Mammary epithelial cell (primary cell): Measurements from ENCODE around the gene BMAL1.

Experiments
- EZH2 ChIP-seq: IDR thresholded peaks from 2 replicates; pipeline ENCODE4 v1.6.1; 2012; ENCODE audit warnings: low read length, inconsistent platforms, borderline replicate concordance
- TF ChIP-seq, protein P1 (sequence below), 2 donors: IDR thresholded peaks in 1 of 2; conservative IDR thresholded peaks in 1 of 2; 2 replicates each; pipeline ENCODE4 v1.5.1; 2011 to 2012; ENCODE audit warnings: inconsistent platforms in 2 of 2, low read length in 2 of 2, mild to moderate bottlenecking in 2 of 2, control low read depth in 1 of 2, low read depth in 1 of 2; ENCODE audit not compliant: insufficient read depth in 1 of 2; ENCODE audit errors: extremely low read depth in 1 of 2

DNA sequence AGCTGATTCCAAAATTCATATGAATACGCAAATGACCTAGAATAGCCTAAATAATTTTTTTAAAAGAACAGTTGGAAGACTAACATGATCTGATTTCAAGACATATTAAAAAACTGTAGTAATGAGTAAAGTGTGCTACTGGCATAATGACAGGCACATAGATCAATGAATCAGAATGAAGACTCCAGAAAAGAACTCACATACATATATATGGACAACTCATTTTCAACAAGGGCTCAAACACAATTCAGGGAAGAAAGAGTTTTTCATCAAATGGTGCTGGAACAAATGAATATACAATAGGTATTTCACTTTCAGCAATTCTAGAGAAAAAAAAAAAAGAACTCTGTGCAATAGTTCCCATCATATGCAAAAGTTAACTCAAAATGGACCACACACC, 151.7 kb downstream of the BMAL1 start:
- TF ChIP-seq, protein P1, sequence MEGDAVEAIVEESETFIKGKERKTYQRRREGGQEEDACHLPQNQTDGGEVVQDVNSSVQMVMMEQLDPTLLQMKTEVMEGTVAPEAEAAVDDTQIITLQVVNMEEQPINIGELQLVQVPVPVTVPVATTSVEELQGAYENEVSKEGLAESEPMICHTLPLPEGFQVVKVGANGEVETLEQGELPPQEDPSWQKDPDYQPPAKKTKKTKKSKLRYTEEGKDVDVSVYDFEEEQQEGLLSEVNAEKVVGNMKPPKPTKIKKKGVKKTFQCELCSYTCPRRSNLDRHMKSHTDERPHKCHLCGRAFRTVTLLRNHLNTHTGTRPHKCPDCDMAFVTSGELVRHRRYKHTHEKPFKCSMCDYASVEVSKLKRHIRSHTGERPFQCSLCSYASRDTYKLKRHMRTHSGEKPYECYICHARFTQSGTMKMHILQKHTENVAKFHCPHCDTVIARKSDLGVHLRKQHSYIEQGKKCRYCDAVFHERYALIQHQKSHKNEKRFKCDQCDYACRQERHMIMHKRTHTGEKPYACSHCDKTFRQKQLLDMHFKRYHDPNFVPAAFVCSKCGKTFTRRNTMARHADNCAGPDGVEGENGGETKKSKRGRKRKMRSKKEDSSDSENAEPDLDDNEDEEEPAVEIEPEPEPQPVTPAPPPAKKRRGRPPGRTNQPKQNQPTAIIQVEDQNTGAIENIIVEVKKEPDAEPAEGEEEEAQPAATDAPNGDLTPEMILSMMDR (conservative IDR thresholded peaks at IDR 0.05 in 1 of 2, IDR thresholded peaks at IDR 0.05 in 1 of 2; ENCODE audit: extremely low read depth in 1 of 2, insufficient read depth in 1 of 2, low read depth in 1 of 2, low read length in 2 of 2) = no peak
- TF ChIP-seq EZH2 = no peak
